NCI-H524 (cell line): Measurements from ENCODE around the gene HEPACAM2.
A peak's percentile ranks its signal among the peaks of the same experiment; 100 is the strongest.

Experiments used
- DNase-seq, 2 experiments: peaks; one replicate each; lab custom pipeline; 2025; lab: John Stamatoyannopoulos, UW

HEPACAM2 gene

GRCh38 chr7:93147363-93147762 is 78.9 kb downstream of the HEPACAM2 start:
- DNase-seq: no peak

- DNase-seq: no peak
Measured at GRCh38 chr7:93146472-93147141, 79.7 kb downstream of the HEPACAM2 start.

GRCh38 chr7:93146036-93146435 is 80.2 kb downstream of the HEPACAM2 start:
- peak in 1 of 2 experiments; percentile 25 for DNase-seq

GRCh38 chr7:93145354-93145753 is 80.9 kb downstream of the HEPACAM2 start:
- no peak for DNase-seq

GRCh38 chr7:93142127-93142526 is 84.1 kb downstream of the HEPACAM2 start:
- DNase-seq: no peak

GRCh38 chr7:93140582-93141191 is 85.6 kb downstream of the HEPACAM2 start:
- DNase-seq: no peak

DNA sequence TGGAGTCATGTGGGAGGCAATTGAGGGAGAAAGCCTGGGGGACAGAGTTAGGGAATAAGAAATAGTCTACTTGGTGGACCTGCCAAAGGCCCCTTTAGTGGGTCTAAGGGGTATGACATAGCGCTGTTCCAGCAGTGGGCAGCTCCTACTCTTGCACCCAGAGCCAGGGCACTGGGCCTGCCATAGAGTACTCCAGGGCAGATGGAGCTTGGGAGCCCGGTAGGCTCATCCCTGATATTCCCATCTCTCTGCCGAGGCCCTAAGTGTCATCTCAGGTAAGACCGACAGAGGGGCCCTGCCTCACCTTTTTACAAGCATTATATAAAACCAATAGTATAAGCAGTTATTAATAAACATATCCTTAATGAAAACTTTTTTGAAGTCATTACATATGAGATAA is 87.7 kb downstream of the HEPACAM2 start:
- no peak for DNase-seq
